Urinary bladder (tissue), 4 donors: ENCODE data around the gene IRF2BPL. TPM values are rescaled to one million over a fixed set of nuclear protein-coding genes. Genes with fewer than 3 reads are reported as not detected.
"Not testable (repeated sequence)": the region's sequence is repeated elsewhere in the genome, so short reads cannot be mapped to it uniquely, and the experiment has no call there.

Experiments used
- DNase-seq: peaks from one replicate; pipeline ENCODE4 v3.0.0-alpha.2; 2015; ENCODE audit errors: extremely low spot score
- H3K27ac ChIP-seq: one replicate; pipeline ENCODE4 v1.5.1; 2013; ENCODE audit warnings: low read depth, mild to moderate bottlenecking, moderate library complexity
- H3K36me3 ChIP-seq: one replicate; pipeline ENCODE4 v1.6.1; 2013; ENCODE audit warnings: mild to moderate bottlenecking, moderate library complexity; ENCODE audit not compliant: insufficient read depth
- H3K4me1 ChIP-seq: one replicate; pipeline ENCODE4 v1.6.1; 2013; ENCODE audit warnings: mild to moderate bottlenecking, moderate library complexity; ENCODE audit not compliant: insufficient read depth
- H3K4me3 ChIP-seq: one replicate; pipeline ENCODE4 v1.5.1; 2013; ENCODE audit warnings: low read depth, low read length
- WGBS: extraction: QIAGEN DNeasy Blood & Tissue Kit; methylation state at CpG from one replicate; pipeline ENCODE4 v1.1.7; 2013; 5-methylcytosine and 5-hydroxymethylcytosine counted together
- polyA plus RNA-seq: library from polyadenylated mRNA; stranded (reverse); fragments of 200-250 nt; gene quantifications from one replicate; pipeline ENCODE4 v1.2.3, GENCODE V29; 2013
- total RNA-seq: library from RNA; depleted of rRNA; stranded (reverse); fragments of >200 nt; gene quantifications from one replicate; pipeline ENCODE4 v1.2.3, GENCODE V29; 2014
- donor health status: healthy with polysubstance abuse.
- donor health status: healthy.

IRF2BPL gene
- total and polyA plus RNA-seq, 2 donors: 26.4 to 65.3 TPM

- Histone ChIP-seq H3K4me3 (no peak overlapping the region), H3K4me1 (no peaks in the 10 kb centered on the region), H3K27ac (no peak overlapping the region), H3K36me3 (no peaks in the 10 kb centered on the region)
- 62% methylated on average over 9 of the region's 9 CpGs for WGBS
- DNase-seq: no peak
These were observed 6.2 kb downstream of the IRF2BPL start for GRCh38 chr14:77022236-77022852.

GRCh38 chr14:77021424-77021823 is 7.1 kb downstream of the IRF2BPL start:
- H3K36me3 ChIP-seq, H3K27ac ChIP-seq, H3K4me1 ChIP-seq, DNase-seq, H3K4me3 ChIP-seq: not testable (repeated sequence)
- WGBS: 96% methylated on average over 11 of the region's 11 CpGs

- Histone ChIP-seq H3K4me3 (no peak overlapping the region), H3K36me3 (no peaks in the 10 kb centered on the region), H3K4me1 (no peaks in the 10 kb centered on the region), H3K27ac (no peak overlapping the region)
- 96% methylated on average over 3 of the region's 3 CpGs for WGBS
- no peak for DNase-seq
These were observed 9.7 kb downstream of the IRF2BPL start for GRCh38 chr14:77018785-77019184.

DNA sequence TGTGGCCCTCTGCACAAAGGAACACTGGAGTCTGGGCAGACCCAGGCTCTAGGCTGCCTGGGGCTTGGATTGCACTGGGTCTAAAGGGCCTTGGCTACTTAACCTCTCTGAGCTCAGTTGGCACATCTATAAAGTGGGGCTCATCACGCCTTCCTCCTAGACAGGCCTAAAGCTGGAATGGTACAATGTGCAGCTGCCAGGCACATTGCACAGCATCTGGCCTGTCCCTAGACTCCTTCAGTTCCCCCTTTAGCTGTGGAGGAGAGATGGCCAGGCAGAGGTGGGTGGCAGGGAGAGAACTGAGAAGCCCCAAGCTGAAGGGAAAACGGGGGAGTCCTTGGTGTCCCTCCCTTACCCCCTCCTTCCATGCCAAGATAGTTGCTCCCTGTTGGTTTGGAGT is 10.8 kb downstream of the IRF2BPL start:
- Histone ChIP-seq H3K4me3 (no peak overlapping the region), H3K36me3 (no peaks in the 10 kb centered on the region), H3K4me1 (no peaks in the 10 kb centered on the region), H3K27ac (no peak overlapping the region)
- 91% methylated on average over 2 of the region's 2 CpGs for WGBS
- no peak for DNase-seq

DNA sequence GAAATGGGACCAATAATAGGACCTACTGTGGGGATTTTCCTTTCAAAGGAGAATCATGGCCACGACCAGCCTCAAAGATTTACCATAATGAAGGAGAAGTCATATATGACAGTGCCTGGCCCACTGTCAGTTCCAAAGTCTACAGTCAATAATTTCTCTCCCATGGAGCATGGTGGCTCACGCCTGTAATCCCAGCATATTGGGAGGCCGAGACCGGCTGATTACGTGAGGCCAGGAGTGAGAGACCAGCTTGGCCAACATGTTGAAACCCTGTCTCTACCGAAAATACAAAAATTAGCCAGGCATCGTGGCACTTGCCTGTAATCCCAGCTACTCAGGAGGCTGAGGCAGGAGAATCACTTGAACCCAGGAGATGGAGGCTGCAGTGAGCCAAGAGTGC is 13.8 kb downstream of the IRF2BPL start:
- H3K27ac ChIP-seq: no peak overlapping the region
- 95% methylated on average over 7 of the region's 7 CpGs for WGBS
- H3K36me3 ChIP-seq: no peaks in the 10 kb centered on the region
- no peak for DNase-seq
- no peaks in the 10 kb centered on the region for H3K4me1 ChIP-seq
- no peak overlapping the region for H3K4me3 ChIP-seq

DNA sequence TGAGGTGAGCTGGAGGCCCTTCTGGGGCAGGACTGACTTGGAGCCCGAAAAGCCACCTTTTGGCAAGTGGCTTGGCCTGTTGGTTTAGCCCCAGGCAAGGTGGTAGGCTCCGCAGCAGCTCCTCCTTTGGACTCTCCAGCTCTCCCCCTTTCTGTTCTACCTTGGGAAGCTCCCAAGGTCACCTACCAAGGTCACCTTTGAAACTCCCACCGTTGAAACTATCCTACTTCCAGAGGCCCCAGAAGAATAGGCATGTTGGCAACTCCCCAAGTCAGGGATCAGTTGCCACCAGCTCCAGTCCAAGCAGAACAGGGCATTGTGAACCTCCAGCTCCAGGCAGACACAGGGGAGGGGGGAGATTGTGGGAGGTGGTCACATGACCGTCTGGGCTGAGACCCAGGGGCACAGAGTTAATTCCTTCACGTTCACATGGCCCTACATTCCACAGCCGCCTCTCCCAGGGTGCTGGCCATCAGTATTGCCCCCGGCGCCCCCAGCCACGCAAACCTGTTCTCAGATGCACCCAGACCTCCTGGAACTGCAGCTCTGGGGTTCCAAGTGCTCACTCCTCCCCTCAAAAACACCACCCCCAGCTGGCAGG is 14.4 kb downstream of the IRF2BPL start:
- DNase-seq: no peak
- WGBS: 39% methylated on average over 9 of the region's 9 CpGs
- Histone ChIP-seq H3K4me1 (no peaks in the 10 kb centered on the region), H3K4me3 (no peak overlapping the region), H3K27ac (no peak overlapping the region), H3K36me3 (no peaks in the 10 kb centered on the region)

GRCh38 chr14:77012193-77012765 is 16.2 kb downstream of the IRF2BPL start:
- Histone ChIP-seq H3K27ac (no peak overlapping the region), H3K4me3 (no peak overlapping the region), H3K36me3 (no peaks in the 10 kb centered on the region), H3K4me1 (no peaks in the 10 kb centered on the region)
- 72% methylated on average over 13 of the region's 13 CpGs for WGBS
- DNase-seq: no peak

- no peaks in the 10 kb centered on the region for H3K4me1 ChIP-seq
- H3K36me3 ChIP-seq: no peaks in the 10 kb centered on the region
- no peak overlapping the region for H3K27ac ChIP-seq
- WGBS: 89% methylated on average over 4 of the region's 4 CpGs
- H3K4me3 ChIP-seq: no peak overlapping the region
- DNase-seq: no peak
These were observed 17.3 kb downstream of the IRF2BPL start for GRCh38 chr14:77011245-77011644.

GRCh38 chr14:77009014-77009413 is 19.5 kb downstream of the IRF2BPL start:
- 93% methylated on average over 3 of the region's 3 CpGs for WGBS
- DNase-seq: no peak
- H3K36me3 ChIP-seq: no peaks in the 10 kb centered on the region
- H3K27ac ChIP-seq: no peak overlapping the region
- no peak overlapping the region for H3K4me3 ChIP-seq
- H3K4me1 ChIP-seq: no peaks in the 10 kb centered on the region

DNA sequence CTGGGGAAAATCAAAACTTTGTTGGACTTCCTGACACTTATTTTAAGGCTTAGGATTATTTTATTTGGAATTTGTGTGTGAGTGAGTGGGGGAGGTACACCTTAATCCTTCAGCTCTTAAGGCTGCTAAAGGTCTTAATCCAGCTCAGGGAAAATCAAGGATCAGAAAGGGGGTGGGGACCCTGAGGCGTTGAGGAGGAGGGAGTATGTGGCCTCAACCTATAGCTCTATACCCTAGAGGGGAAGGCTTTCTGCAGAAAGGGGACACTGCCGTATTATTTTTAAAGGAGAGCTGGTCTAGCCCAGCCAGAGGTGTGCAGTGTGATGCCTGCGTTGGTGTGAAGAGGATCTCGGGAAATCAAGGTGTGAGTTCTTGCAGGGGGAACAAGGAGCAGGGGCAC is 20.0 kb downstream of the IRF2BPL start:
- 88% methylated on average over 4 of the region's 4 CpGs for WGBS
- Histone ChIP-seq H3K27ac (no peak overlapping the region), H3K4me1 (no peaks in the 10 kb centered on the region), H3K36me3 (no peaks in the 10 kb centered on the region), H3K4me3 (no peak overlapping the region)
- no peak for DNase-seq

DNA sequence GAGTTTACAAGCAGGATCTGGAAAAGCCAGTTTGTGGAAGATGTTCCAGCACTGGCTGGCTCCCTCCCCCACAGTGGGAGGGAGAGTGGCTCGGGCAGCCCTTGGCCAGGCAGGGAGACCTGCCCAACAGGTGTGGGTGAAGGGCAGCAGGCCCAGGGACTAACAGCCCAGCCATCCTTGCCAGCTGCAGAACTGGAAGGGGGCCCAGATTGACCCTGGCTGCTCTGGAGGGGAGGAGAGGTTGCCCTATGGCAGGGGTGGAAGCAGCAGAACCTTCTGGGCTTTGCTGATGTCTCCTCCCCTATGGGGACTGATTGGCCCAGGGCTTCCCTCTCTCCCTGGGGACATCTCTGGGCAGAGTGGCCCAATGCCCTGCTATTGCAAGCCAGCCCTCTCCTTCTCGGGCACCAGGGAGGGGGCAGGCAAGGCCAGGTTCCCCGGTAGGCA is 20.5 kb downstream of the IRF2BPL start:
- Histone ChIP-seq H3K36me3 (no peaks in the 10 kb centered on the region), H3K4me1 (no peaks in the 10 kb centered on the region), H3K27ac (no peak overlapping the region), H3K4me3 (no peak overlapping the region)
- peak; percentile 79 for DNase-seq
- 49% methylated on average over 3 of the region's 3 CpGs for WGBS

GRCh38 chr14:77007183-77007974 is 21.1 kb downstream of the IRF2BPL start:
- no peak for DNase-seq
- 55% methylated on average over 18 of the region's 18 CpGs for WGBS
- H3K36me3 ChIP-seq: no peaks in the 10 kb centered on the region
- H3K27ac ChIP-seq: peak overlapping the region; percentile 47
- no peaks in the 10 kb centered on the region for H3K4me1 ChIP-seq
- no peak overlapping the region for H3K4me3 ChIP-seq

- Histone ChIP-seq H3K36me3 (no peaks in the 10 kb centered on the region), H3K4me1 (no peaks in the 10 kb centered on the region), H3K4me3 (no peak overlapping the region), H3K27ac (peak overlapping the region; percentile 23)
- no peak for DNase-seq
- WGBS: 71% methylated on average over 9 of the region's 9 CpGs
These were observed 22.4 kb downstream of the IRF2BPL start for GRCh38 chr14:77006132-77006531.

- WGBS: 91% methylated on average over 3 of the region's 3 CpGs
- H3K4me3 ChIP-seq: no peak overlapping the region
- H3K36me3 ChIP-seq: no peaks in the 10 kb centered on the region
- DNase-seq: no peak
- no peak overlapping the region for H3K27ac ChIP-seq
- no peaks in the 10 kb centered on the region for H3K4me1 ChIP-seq
These were observed 22.9 kb downstream of the IRF2BPL start for GRCh38 chr14:77005559-77005958.
